ENCODE data around the gene DISC1. TPM values are rescaled to one million over a fixed set of nuclear protein-coding genes. Genes with fewer than 3 reads are reported as not detected.

The DISC1 gene
- total and polyA plus RNA-seq, 2 donors (not counting 1 experiment from before 2014, with no cell fraction given) = 2.7 to 4.3 TPM

GRCh38 chr1:231738554-231738953 is 112.0 kb downstream of the DISC1 start:
- no peaks in the 10 kb centered on the region for H3K27me3 ChIP-seq (replicated peaks in 1 of 4; ENCODE audit: control extremely low read depth in 1 of 4, control insufficient read depth in 3 of 4, insufficient read depth in 4 of 4, low read length in 3 of 4)
- H3K9ac ChIP-seq (ENCODE audit: low read length) = no peak overlapping the region
- no peak for ATAC-seq (ENCODE audit: low read depth)
- H3K27ac ChIP-seq (ENCODE audit: low read length in 2 of 2) = no peak overlapping the region
- intact Hi-C loops (cut with micrococcal nuclease) = no loop called here
- Mint-ChIP-seq H3K4me1 (no peaks in the 10 kb centered on the region), H3K9me3 (ENCODE audit: insufficient read depth) (peaks cover 2% of the 10 kb centered on the region), H3K27me3 (no peaks in the 10 kb centered on the region), H3K4me3 (no peak overlapping the region), H3K27ac (no peak overlapping the region)
- no peaks in the 10 kb centered on the region for H3K4me1 ChIP-seq (ENCODE audit: control insufficient read depth in 2 of 2, insufficient read depth in 2 of 2, low read length in 2 of 2)
- H3K9me3 ChIP-seq (ENCODE audit: control extremely low read depth in 1 of 3, control insufficient read depth in 2 of 3, insufficient read depth in 1 of 3, low read length in 2 of 3) = peaks cover 0 to 4% (median 0%) of the 10 kb centered on the region in 3 donors
- H3K4me2 ChIP-seq (replicated peaks; ENCODE audit: low read depth, low read length, poor library complexity, severe bottlenecking) = no peak overlapping the region
- H2AFZ ChIP-seq (ENCODE audit: insufficient read depth, low read depth, low read length, poor library complexity, severe bottlenecking) = no peak overlapping the region
- H3K36me3 ChIP-seq (replicated peaks in 1 of 2; ENCODE audit: control extremely low read depth in 1 of 2, control insufficient read depth in 1 of 2, extremely low read depth in 1 of 2, insufficient read depth in 2 of 2, low read length in 1 of 2) = no peaks in the 10 kb centered on the region
- H3K4me3 ChIP-seq (ENCODE audit: control extremely low read depth in 1 of 5, extremely low read depth in 1 of 5, insufficient read depth in 1 of 5, low read depth in 2 of 5, low read length in 4 of 5) = no peak overlapping the region
- no CpG with 5 or more reads among the region's 1 CpG for WGBS (ENCODE audit: insufficient coverage)
- TF ChIP-seq CTCF (IDR thresholded peaks at IDR 0.05) = no peak
- no peak for TF ChIP-seq EZH2 (IDR thresholded peaks at IDR 0.05; ENCODE audit: borderline replicate concordance, insufficient read depth, low read depth, low read length, poor library complexity, severe bottlenecking)
- H4K20me1 ChIP-seq (ENCODE audit: control insufficient read depth, insufficient read depth, low read length, poor library complexity, severe bottlenecking) = no peaks in the 10 kb centered on the region
- POLR2A ChIA-PET = no interaction called here
- no peak for DNase-seq
- H3K79me2 ChIP-seq (ENCODE audit: control insufficient read depth, insufficient read depth, low read length) = peaks cover 1% of the 10 kb centered on the region
- CTCF ChIA-PET = no interaction called here

- CTCF ChIA-PET = interaction anchor here (1.3 kb wide), 1 partner anchor 13 kb away, joined by 8 read pairs; no protein-coding TSS in a partner anchor
- H3K9me3 Mint-ChIP-seq (ENCODE audit: insufficient read depth) = no peaks in the 10 kb centered on the region
These were observed 117.4 kb downstream of the DISC1 start for GRCh38 chr1:231743966-231744365.

More at GRCh38 chr1:231743966-231744365, 117.4 kb downstream of the DISC1 start:
- Histone ChIP-seq H3K4me3 (ENCODE audit: control extremely low read depth in 1 of 5, extremely low read depth in 1 of 5, insufficient read depth in 1 of 5, low read depth in 2 of 5, low read length in 4 of 5) (no peak overlapping the region), H3K79me2 (ENCODE audit: control insufficient read depth, insufficient read depth, low read length) (no peaks in the 10 kb centered on the region), H3K36me3 (replicated peaks in 1 of 2; ENCODE audit: control extremely low read depth in 1 of 2, control insufficient read depth in 1 of 2, extremely low read depth in 1 of 2, insufficient read depth in 2 of 2, low read length in 1 of 2) (no peaks in the 10 kb centered on the region), H3K9ac (ENCODE audit: low read length) (no peak overlapping the region), H2AFZ (ENCODE audit: insufficient read depth, low read depth, low read length, poor library complexity, severe bottlenecking) (no peak overlapping the region), H3K27me3 (replicated peaks in 1 of 4; ENCODE audit: control extremely low read depth in 1 of 4, control insufficient read depth in 3 of 4, insufficient read depth in 4 of 4, low read length in 3 of 4) (no peaks in the 10 kb centered on the region), H3K4me1 (ENCODE audit: control insufficient read depth in 2 of 2, insufficient read depth in 2 of 2, low read length in 2 of 2) (no peaks in the 10 kb centered on the region), H3K27ac (ENCODE audit: low read length in 2 of 2) (no peak overlapping the region), H4K20me1 (ENCODE audit: control insufficient read depth, insufficient read depth, low read length, poor library complexity, severe bottlenecking) (no peaks in the 10 kb centered on the region), H3K9me3 (ENCODE audit: control extremely low read depth in 1 of 3, control insufficient read depth in 2 of 3, insufficient read depth in 1 of 3, low read length in 2 of 3) (peaks cover 0 to 4% (median 0%) of the 10 kb centered on the region in 3 donors), H3K4me2 (replicated peaks; ENCODE audit: low read depth, low read length, poor library complexity, severe bottlenecking) (no peak overlapping the region)
- POLR2A ChIA-PET = no interaction called here
- DNase-seq = no peak
- Mint-ChIP-seq H3K27ac (no peak overlapping the region), H3K27me3 (no peaks in the 10 kb centered on the region), H3K4me1 (no peaks in the 10 kb centered on the region), H3K4me3 (no peak overlapping the region)
- no peak for ATAC-seq (ENCODE audit: low read depth)
- TF ChIP-seq EZH2 (IDR thresholded peaks at IDR 0.05; ENCODE audit: borderline replicate concordance, insufficient read depth, low read depth, low read length, poor library complexity, severe bottlenecking) (no peak), CTCF (IDR thresholded peaks at IDR 0.05) (no peak)
- intact Hi-C loops (cut with micrococcal nuclease) = no loop called here
- 87% methylated on average over 3 of the region's 4 CpGs for WGBS (ENCODE audit: insufficient coverage)
